Right lobe of liver (tissue), 6 donors: ENCODE results near the gene CERT1. TPM values are rescaled to one million over a fixed set of nuclear protein-coding genes. Genes with fewer than 3 reads are reported as not detected.
A peak's percentile ranks its signal among the peaks of the same experiment; 100 is the strongest.
"Not testable (repeated sequence)": the region's sequence is repeated elsewhere in the genome, so short reads cannot be mapped to it uniquely, and the experiment has no call there.

Experiments
- ATAC-seq, 4 donors: fragments of 200-7000 bp; cut with Tn5 transposase; one replicate each; pipeline ENCODE4 v1.9.1; 2020; ENCODE audit warnings: mild to moderate bottlenecking in 4 of 4, moderate library complexity in 4 of 4
- DNase-seq, 3 donors: peaks; one replicate each; pipeline ENCODE4 v3.0.0-alpha.2; 2020
- H3K27ac ChIP-seq, 3 donors: fragments of 200-600 bp; one replicate each; pipeline ENCODE4 v1.8.0; 2022
- H3K27me3 ChIP-seq, 2 donors: fragments of 200-600 bp; one replicate each; pipeline ENCODE4 v1.8.0; 2022
- H3K36me3 ChIP-seq, 4 donors: fragments of 200-600 bp; sonication (generic) in 1 of 4; one replicate each; pipeline versions ENCODE4 v1.5.1 to v1.8.0; 2017 to 2022; ENCODE audit warnings: control low read depth in 1 of 4
- H3K4me1 ChIP-seq, 4 donors: fragments of 200-600 bp; sonication (generic) in 1 of 4; one replicate each; pipeline versions ENCODE4 v1.5.1 to v1.8.0; 2017 to 2022; ENCODE audit warnings: control low read depth in 1 of 4
- H3K4me3 ChIP-seq, 3 donors: fragments of 200-600 bp; one replicate each; pipeline ENCODE4 v1.8.0; 2022
- H3K9me3 ChIP-seq, 4 donors: fragments of 200-600 bp; sonication (generic) in 1 of 4; one replicate each; pipeline versions ENCODE4 v1.5.1 to v1.8.0; 2017 to 2022; ENCODE audit warnings: control low read depth in 1 of 4
- CTCF ChIP-seq, 4 donors: fragments of 200-600 bp in 3 of 4; fragments of 450-650 bp in 1 of 4; IDR thresholded peaks; one replicate each; pipeline versions ENCODE4 v1.5.1 to v1.8.0; 2016 to 2022; ENCODE audit warnings: antibody characterized with exemption in 4 of 4, mild to moderate bottlenecking in 2 of 4
- POLR2A ChIP-seq: fragments of 450-650 bp; IDR thresholded peaks from one replicate; pipeline ENCODE4 v1.6.1; 2017; ENCODE audit warnings: antibody characterized with exemption, mild to moderate bottlenecking
- WGBS: methylation state at CpG from one replicate; pipeline ENCODE4 v1.1.6; 2018; ENCODE audit warnings: low coverage, low lambda C conversion rate; ENCODE audit not compliant: insufficient coverage; ENCODE audit errors: missing lambda C conversion rate; 5-methylcytosine and 5-hydroxymethylcytosine counted together
- intact Hi-C, 2 donors: fragments of 100-400 bp; cut with DNase I; formaldehyde crosslinking; loops; one replicate each; pipeline versions ENCODE4 v1.11.2 to v1.14.1; 2022
- total RNA-seq, 6 experiments: library from RNA; depleted of rRNA in 2 of 6; stranded (reverse); fragments of >200 nt in 2 of 6; fragmentation: NEBNext Ultra II Directional in 3 of 6; extraction: Animal tissue kit (Norgen Biotek cat#: 25700) in 3 of 6; gene quantifications; one replicate each; pipeline versions ENCODE4 v1.1.0 to v1.2.4, GENCODE V29; 2016 to 2023
- donor health status: DM: no; HTN: yes; CAD: no.
- donor health status: DM: no; HTN: no; CAD: no.
- donor health status: DM: no; HTN: no; CAD: no.
- donor health status: DM: no; HTN: yes; CAD: no.
- donor health status: DM: no; HTN: yes; CAD: no.

The CERT1 gene
- total RNA-seq, 6 experiments from 2014 or later: 14.6 to 25.5 (median 19.7) TPM

- intact Hi-C loops: no loop called here
- 65% methylated on average over 2 of the region's 3 CpGs for WGBS
- DNase-seq (no peak), ATAC-seq (peak in 3 of 4 donors; percentile 45 to 69 (median 51))
- TF ChIP-seq POLR2A: no peak
- Histone ChIP-seq H3K27ac (no peak overlapping the region), H3K27me3 (no peaks in the 10 kb centered on the region), H3K36me3 (no peaks in the 10 kb centered on the region), H3K9me3 (no peaks in the 10 kb centered on the region), H3K4me1 (no peaks in the 10 kb centered on the region), H3K4me3 (no peak overlapping the region)
Observed at GRCh38 chr5:75536147-75536546, 24.7 kb upstream of the CERT1 start.

GRCh38 chr5:75534734-75535133, 23.3 kb upstream of the CERT1 start:
- H3K27me3 ChIP-seq: no peaks in the 10 kb centered on the region
- 100% methylated on average over 2 of the region's 2 CpGs for WGBS
- ATAC-seq (no peak), DNase-seq (no peak)
- H3K27ac ChIP-seq: no peak overlapping the region
- no peaks in the 10 kb centered on the region for H3K4me1 ChIP-seq
- H3K9me3 ChIP-seq: no peaks in the 10 kb centered on the region
- TF ChIP-seq CTCF (IDR thresholded peaks at IDR 0.05): no peak
- no peak for TF ChIP-seq POLR2A
- no peak overlapping the region for H3K4me3 ChIP-seq
- intact Hi-C loops: no loop called here
- no peaks in the 10 kb centered on the region for H3K36me3 ChIP-seq

GRCh38 chr5:75533716-75534115, 22.3 kb upstream of the CERT1 start:
- DNase-seq, H3K27me3 ChIP-seq, ATAC-seq, H3K36me3 ChIP-seq, intact Hi-C loops, H3K9me3 ChIP-seq, H3K27ac ChIP-seq, H3K4me1 ChIP-seq, H3K4me3 ChIP-seq: not testable (repeated sequence)
- WGBS: 100% methylated on average over 1 of the region's 1 CpG

- 100% methylated on average over 2 of the region's 2 CpGs for WGBS
- no peak for ATAC-seq
- Histone ChIP-seq H3K27ac (no peak overlapping the region), H3K27me3 (no peaks in the 10 kb centered on the region), H3K36me3 (no peaks in the 10 kb centered on the region), H3K9me3 (no peaks in the 10 kb centered on the region), H3K4me1 (no peaks in the 10 kb centered on the region), H3K4me3 (no peak overlapping the region)
- TF ChIP-seq CTCF (IDR thresholded peaks at IDR 0.05) (no peak), POLR2A (no peak)
- no peak for DNase-seq
- intact Hi-C loops: no loop called here
Observed at GRCh38 chr5:75532190-75532589, 20.8 kb upstream of the CERT1 start.

GRCh38 chr5:75529185-75529584, 17.8 kb upstream of the CERT1 start:
- no peaks in the 10 kb centered on the region for H3K27me3 ChIP-seq
- no peak overlapping the region for H3K27ac ChIP-seq
- no peak overlapping the region for H3K4me3 ChIP-seq
- no peak for TF ChIP-seq POLR2A
- no peak for TF ChIP-seq CTCF (IDR thresholded peaks at IDR 0.05)
- intact Hi-C loops: no loop called here
- ATAC-seq (no peak), DNase-seq (no peak)
- H3K36me3 ChIP-seq: no peaks in the 10 kb centered on the region
- H3K9me3 ChIP-seq: no peaks in the 10 kb centered on the region
- no peaks in the 10 kb centered on the region for H3K4me1 ChIP-seq

- Histone ChIP-seq H3K36me3 (no peaks in the 10 kb centered on the region), H3K27ac (no peak overlapping the region), H3K9me3 (no peaks in the 10 kb centered on the region), H3K27me3 (no peaks in the 10 kb centered on the region), H3K4me1 (peaks cover 0 to 5% (median 0%) of the 10 kb centered on the region in 4 donors), H3K4me3 (no peak overlapping the region)
- intact Hi-C loops: no loop called here
- ATAC-seq (no peak), DNase-seq (no peak)
- 58% methylated on average over 2 of the region's 2 CpGs for WGBS
- TF ChIP-seq CTCF (IDR thresholded peaks at IDR 0.05): no peak
- no peak for TF ChIP-seq POLR2A
Observed at GRCh38 chr5:75526070-75526469, 14.6 kb upstream of the CERT1 start.
